HG02642 (cell line): ENCODE results near the gene ETHE1.
A peak's percentile ranks its signal among the peaks of the same experiment; 100 is the strongest.
"Not testable (repeated sequence)": the region's sequence is repeated elsewhere in the genome, so short reads cannot be mapped to it uniquely, and the experiment has no call there.

Experiments
- ATAC-seq: cut with Tn5 transposase; IDR thresholded peaks from one replicate; pipeline ENCODE4 v1.9.1; 2021; ENCODE audit warnings: mild to moderate bottlenecking; ENCODE audit not compliant: unreplicated experiment, poor library complexity

The ETHE1 gene

DNA sequence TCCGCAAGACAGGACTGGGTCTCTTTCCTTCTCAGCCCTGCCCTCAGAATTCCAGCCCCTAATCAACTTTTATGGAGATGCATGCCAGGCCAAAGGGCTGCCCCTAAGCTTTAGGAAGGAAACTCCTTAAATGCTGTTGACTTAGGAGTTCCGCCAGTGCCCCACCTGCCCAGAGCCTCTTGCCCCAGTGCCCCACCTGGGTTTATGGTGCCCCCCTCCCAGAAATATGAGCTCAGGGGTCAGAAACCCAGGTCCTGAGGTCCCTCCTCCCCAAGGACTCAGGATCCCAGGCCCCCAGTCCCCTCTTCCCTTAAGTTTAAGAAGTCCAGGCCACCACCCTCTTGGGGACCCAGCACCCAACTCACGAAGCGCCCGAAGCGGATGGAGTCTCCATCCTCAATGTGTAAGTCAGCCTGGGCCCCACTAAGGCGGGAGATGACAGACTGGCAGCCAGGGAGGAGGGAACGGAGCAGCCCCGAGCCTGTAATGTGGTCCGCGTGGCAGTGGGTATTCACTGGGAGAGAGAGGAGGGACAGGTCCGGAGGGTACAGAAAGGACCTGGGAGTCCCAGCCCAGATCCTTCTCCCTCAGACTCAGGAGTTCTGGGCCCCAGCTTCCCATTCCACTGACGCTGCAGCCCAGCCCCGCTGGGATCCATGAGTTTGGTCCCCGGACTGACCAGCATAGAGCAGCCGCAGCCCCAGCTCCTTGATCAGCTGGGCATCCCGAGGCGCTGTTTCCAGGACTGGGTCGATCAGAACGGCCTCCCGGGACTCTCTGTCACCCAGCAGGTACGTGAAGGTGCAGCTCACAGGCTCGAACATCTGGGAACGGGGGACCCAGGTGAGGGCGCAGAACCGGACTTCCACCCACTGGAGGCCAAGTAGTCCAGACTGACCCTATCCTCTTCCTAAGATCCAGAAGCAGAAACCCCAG lies 897 bp downstream of the ETHE1 start:
- ATAC-seq = peak; percentile 2

DNA sequence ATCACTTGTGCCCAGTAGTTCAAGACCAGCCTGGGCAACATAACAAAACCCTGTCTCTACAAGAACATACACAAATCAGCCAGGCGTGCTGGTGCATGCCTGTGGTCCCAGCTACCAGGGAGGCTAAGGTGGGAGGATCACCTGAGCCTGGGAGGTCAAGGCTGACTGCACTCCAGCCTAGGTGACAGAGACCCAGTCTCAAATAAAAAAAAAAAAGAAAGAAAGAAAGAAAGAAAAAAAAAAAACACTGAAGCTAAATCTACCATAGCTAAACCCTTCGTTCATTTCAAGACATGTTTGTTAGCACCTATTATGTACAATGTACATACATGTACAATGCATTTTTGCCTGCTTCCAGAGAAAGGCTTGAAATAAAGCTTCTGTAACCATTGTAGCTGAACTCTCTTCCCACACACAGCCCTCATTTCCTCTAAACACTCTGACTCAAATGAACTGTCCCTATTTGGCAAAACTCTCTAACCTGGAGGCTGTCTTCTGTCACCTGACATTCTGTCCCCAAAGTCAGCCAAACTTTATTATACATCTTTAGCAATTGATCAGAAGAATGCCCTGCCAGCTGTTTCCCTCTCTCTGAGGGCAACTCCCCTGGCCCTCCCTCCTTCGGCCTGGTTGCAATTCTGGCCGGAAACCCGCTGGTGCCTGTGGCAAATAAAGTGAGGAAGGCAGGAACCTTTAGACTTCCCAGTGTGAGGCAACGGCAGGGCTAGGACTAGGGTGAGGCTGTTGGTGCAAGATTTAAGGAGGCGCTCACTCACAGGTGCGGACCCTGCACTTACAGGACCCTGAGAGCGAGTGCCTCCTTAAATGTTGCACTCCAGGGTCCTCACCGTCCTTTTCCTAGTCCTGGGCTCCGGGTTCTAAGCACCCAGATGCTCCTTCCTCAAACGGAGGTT lies 1.8 kb downstream of the ETHE1 start:
- peak; percentile 45 for ATAC-seq

DNA sequence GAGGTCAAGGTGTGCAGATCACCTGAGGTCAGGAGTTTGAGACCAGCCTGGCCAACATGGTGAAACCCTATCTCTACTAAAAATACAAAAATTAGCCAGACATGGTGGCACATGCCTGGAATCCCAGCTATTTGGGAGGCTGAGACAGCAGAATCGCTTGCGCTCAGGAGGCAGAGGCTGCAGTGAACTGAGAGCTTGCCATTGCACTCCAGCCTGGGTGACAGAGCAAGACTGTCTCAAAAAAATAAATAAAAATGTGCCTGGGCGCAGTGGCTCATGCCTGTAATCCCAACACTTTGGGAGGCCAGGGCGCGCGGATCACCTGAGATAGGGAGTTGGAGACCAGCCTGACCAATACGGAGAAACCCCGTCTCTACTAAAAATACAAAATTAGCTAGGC lies 3.3 kb downstream of the ETHE1 start:
- ATAC-seq = not testable (repeated sequence)

DNA sequence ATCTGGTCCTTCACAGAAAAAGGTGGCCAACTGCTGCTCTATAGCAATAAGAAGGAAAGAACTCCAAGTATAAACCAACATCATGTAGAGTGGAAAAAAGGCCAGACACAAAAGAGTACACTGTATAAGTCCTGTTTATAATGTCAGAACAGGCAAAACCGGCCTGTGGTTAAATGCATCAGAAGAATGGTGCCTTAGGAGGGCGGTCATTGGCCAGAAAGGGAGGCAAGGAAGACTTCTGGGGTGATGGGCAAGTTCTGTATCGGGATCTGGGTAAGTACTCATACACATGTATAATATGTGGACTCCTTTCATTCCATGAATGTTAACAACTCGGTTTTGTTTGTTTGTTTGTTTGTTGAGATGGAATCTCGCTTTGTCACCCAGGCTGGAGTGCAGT lies 4.1 kb downstream of the ETHE1 start:
- no peak for ATAC-seq

DNA sequence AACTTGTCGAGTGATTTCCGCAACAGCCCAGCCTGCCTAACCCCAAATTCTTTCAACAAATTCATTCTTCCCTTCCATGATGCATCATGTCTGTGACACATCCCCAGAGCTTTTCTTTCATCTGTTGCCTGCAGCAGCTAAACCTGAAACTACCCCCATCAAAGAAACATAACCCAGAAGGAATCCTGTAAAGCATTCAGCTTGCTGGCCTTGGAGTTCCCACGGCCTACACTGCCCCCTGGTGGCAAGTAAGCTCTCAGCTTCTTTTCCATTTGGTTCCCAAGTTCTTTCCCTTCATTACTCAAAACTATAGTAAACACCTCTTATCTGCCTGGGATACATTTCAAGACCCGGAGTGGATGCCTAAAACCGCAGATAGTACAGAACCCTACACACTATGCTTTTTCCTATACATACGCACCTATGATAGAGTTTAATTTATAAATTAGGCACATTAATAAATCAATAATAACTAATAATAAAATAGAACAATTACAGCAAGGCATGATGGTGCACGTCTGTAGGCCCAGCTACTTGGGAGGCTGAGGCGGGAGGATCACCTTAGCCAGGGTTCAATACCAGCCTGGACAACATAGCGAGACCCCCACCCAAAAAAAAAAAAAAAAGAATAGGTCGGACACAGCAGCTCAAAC lies 7.4 kb downstream of the ETHE1 start:
- ATAC-seq = no peak

DNA sequence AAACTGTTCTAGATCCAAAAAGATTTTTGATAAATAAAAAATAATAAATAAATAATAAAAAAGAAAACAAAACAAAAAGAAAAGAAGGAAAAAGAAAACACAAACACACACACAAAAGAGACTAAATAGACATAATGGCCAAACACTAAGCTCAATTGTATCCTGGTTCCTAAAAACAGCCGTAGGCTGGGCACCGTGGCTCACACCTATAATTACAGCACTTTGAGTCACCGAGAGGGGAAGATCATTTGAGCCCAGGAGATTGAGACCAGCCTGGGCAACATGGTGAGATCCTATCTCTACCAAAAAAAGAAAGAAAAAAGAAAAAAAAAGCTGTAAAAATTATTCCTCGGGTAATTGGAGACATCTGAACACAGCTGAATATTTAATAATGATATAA lies 8.9 kb downstream of the ETHE1 start:
- no peak for ATAC-seq

DNA sequence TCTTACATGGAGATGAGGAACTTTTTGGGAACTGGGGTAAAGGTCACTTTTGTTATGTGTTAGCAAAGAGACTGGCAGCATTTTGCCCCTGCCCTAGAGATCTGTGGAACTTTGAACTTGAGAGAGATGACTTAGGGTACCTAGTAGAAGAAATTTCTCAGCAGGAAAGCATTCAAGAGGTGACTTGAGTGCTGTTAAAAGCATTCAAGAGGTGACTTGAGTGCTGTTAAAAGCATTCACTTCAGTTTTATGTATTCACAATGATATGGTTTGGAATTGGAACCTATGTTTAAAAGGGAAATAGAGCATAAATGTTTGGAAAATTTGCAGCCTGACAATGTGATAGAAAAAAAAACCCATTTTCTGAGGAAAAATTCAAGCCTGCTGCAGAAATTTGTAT lies 14.6 kb downstream of the ETHE1 start:
- ATAC-seq = not testable (repeated sequence)

DNA sequence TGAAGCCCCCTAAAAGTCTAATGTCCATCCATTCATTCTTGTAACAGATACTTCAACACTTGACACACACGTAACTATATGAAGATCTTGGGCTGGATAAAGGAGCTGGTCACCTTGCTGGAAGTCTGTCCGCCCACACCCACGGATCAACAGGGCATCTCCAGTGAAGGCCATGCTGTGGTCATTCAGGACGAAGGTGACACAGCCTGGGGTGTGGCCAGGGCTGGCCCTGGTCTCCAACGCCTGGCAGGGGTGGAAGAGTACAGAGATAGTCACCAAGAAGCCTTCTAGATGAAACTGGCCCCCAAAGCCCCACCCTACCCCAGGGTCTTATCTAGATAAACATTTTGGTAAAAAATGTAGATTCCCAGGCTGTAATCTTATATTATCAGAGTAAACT lies 15.7 kb downstream of the ETHE1 start:
- ATAC-seq = no peak

DNA sequence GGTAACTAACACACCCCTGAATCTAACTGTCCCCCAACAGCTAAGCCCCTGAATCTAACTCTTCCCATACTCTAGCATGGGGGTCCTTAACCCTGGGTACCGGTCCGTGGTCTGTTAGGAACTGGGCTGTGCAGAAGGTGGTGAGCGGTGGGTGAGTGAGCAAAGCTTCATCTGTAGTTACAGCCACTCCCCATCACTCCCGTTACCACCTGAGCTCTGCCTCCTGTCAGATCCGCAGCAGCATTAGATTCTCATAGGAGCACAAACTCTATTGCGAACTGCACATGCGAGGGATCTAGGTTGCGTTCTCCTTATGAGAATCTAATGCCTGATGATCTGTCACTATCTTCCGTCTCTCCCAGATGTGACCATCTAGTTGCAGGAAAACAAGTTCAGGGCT lies 16.3 kb downstream of the ETHE1 start:
- no peak for ATAC-seq

DNA sequence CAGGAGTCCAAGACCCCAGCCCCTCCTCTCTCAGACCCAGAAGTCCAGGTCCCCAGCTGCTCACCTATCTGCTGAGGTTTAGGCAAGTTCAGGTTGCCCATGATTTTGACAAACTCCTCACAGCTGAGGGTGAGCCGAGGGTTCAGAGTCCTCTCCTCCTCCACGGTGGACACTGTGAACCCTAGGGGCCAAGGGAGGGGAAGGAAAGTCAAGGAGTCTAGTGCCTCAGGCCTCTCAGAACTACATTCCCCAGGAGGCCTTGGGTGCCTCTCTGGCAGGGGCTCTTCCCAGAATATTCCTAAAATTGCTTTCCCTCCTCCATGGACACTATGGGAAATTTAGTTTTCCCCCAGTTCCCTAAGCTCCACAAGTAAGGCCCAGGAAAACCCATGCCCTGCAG lies 19.1 kb downstream of the ETHE1 start:
- no peak for ATAC-seq

DNA sequence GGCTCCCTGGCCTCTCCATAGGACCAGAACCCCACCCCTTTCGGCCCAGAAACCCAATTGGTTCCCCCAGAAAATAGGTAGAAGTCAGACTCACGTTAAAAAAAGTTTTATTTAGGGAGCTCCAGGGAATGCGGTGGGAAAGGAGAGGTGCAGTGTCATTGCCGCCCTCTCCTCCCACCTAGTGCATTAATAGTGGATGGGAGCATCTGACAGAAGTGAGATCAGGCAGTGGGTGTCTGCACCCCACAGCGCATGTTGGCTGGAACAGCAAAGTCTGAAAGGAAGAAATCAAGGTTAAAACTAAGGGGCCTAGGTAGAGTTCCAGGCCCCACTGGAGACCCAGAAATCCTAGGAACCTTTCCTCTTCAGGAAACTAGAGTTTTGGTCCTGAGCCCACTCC lies 20.4 kb downstream of the ETHE1 start:
- ATAC-seq = no peak

DNA sequence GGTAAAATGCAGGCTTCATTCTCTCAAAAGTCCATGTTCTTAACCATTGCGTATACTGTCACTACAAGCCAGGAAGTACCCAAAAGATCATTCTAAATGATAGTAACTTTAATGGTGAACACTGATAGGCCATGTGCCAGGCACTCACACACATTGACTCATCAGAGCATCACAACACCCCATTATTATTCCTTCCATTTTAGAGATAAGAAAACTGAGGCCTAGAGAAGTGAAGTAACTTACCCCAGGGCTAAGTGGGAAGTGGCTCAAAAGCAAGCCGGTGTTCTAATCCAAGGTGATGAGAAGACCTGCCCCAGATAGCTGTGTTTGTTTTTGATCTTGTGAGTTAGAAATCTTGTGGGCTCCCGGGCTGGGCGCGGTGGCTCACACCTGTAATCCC lies 21.1 kb downstream of the ETHE1 start:
- ATAC-seq = no peak

DNA sequence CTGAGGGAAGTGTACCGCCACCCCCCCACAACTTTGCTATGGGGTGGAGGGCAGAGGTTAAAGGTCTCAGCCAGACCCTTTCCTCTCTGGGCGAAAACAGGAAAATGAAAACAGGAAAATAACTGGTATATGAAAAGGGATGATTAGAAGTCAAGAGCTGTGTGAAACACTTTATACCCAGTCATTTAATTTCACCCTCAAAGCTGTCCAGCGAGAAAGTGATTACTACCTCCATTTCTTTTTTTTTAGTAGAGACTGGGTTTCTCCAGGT lies 21.9 kb downstream of the ETHE1 start:
- no peak for ATAC-seq

DNA sequence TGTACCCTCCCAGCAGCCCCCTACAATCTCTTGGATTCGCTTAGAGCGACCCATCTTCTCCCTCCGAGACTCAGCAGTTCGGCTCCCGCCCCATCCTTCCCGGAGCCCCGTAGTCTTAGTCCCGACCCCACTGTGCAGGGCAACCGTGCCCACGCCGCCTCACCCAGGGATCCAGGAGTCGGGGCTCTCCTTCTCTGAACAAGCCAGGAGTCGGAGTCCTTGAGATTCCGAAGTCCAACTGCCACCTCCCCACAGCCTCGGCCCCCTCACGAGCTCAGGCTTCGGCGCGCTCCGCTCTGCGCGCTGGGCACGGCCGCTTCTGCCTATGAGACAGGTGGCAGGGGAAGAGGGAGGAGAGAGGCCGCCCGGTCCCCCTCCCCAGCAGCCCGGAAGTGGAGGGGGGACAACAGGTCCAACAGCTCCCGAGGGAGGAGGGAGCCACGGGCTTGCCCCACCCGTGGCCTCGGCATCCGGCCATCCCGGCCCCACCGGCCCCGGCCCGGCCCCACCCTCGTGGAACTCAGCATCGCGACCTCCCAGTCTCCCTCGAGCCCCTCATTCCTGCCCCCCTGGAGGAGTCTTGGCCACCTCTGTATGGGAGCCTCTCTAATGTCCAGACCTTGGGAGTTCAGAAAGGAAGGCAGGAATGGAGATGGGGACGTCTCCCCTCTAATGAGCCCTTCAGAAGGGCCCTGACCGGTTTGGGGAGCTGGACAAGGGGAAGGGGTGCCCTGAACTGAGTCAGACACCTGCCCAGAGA lies 22.4 kb downstream of the ETHE1 start, which contains the start of gene PHLDB3:
TSS of gene PHLDB3 (minus strand) at position 321 of the 760 bp plus-strand sequence. CDS start 628 bp downstream, outside the sequence.
- ATAC-seq = peak; percentile 24

DNA sequence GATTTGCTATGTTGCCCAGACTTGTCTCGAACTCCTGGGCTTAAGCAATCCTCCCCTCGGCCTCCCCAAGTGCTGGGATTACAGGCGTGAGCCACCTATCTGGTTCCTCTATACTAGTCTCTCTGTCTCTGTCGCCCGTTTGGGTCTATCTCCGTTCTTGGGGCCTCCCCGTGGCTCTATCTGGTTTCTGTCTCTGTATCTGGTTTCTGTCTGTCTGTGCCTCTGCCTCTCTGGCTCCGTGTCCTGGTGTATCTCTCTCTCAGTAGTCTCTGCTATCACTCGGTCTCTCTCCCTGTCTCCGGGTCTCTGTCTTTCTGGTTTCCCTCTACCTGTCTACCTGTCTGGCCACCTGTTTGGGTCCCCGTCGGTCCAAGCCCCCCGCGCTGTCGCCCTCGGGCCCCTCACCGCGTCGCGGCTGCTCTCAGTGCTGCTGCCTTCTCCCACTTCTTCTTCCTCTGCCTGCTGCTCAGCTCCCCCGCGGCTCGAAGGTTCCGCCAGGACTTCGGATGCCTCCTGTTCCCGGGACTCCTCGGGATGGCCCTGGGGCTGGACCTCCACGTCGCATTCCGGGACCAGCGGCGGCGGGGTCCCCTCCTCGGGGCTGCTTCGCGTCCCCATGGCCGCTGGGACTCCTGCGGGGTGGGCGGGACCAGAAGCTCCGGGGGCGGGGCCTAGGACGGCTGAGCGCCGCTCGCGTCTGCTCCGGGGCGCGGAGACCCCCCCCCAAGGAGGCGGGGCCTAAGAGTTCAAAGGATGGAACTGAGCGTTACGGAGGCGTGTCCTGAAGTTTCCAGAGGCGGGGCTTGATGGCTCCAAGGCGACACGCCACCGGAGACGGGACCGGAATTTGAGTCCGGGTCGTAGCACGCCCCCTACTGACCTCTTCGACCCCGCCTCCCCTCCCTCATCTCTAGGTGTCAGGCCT lies 23.2 kb downstream of the ETHE1 start:
- ATAC-seq = peak; percentile 92

DNA sequence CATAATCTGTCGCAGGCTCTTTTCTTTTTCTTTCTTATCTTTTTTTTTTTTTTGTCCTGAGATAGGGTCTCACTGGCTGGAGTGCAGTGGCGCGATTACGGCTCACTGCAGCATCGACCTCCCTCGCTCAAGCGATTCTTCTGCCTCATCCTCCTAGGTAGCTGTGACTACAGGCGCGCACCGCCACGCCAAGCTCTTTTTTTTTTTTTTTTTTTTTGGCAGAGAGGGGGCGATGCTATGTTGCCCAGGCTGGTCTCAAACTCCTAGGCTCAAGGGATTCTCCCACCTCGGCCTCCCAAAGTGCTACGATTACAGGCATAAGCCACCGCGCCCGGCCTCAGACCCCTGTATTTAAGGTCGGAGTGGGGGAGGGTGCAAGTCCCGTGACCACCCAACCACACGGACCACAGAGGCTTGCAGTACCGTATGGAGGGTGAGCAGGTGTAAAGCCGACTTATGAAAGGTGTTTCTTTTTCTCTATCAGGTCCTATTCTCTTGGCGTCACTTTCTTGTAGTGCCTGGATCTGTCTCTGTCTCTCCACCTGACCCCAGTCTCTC lies 24.5 kb downstream of the ETHE1 start:
- no peak for ATAC-seq

DNA sequence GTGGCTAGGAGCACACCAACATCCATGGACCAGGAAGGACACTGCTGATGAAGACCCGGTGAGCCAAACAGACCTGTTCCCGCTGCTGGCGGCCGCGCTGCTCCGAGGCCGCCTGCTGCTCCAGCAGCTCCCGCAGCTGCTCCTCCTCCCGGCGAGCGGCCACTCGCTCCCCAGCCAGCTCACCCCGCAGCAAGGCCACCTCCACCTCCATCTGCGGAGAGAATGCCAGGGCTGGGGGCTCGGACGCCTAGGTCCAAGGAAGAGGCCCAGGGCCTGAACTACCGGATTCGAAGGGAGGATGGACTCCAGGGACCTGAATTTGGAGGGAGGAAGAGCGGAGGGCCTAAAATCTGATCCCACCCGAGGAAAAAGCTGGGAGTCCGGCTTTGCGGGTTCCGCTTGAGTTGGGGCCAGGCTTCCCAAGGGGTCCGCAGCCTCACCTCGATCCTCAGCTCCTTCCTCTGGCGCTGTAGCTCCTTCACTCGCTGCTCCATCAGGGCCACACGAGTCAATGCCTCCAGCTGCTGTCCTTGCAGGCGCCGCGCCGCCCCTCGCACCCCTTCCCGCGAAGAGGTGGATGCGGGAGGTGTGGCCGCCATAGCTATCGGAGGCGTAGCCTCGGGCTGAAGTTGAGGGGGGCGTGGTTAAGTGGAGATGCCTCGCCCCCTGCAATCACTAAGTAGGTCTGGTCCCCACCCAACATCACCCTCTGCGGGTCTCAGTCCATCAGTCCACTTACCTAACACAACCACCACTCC lies 25.2 kb downstream of the ETHE1 start:
- no peak for ATAC-seq

DNA sequence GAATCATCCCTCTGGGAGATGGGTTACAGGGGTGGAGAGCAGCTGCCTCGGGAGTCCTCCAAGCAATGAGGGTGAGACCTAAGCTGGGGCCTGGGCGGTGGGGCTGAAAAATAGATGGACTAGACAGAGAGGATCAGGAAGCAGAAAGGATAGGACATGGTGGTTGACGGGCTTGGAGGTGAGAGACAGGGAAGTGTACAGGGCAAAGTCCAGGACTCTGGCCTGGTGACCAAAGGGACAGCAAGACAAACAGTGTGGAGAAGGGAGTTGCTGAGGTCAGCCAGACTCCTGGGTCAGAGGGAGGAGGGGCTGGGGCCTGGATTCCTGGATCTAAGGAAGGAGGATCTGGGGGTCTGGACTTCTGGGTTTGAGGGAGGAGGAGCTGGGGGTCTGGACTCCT lies 28.0 kb downstream of the ETHE1 start:
- ATAC-seq = no peak
